Panc1 (cell line): ENCODE results near the gene MADD.

ENCODE experiments used
- CTCF ChIP-seq: fragments of 450-650 bp; IDR thresholded peaks from 2 replicates; pipeline ENCODE4 v1.5.1; 2017; ENCODE audit warnings: mild to moderate bottlenecking
- POLR2AphosphoS5 ChIP-seq: IDR thresholded peaks from 2 replicates; pipeline ENCODE4 v1.6.1; 2012; ENCODE audit warnings: mild to moderate bottlenecking, low read depth, low read length, moderate library complexity
- SIN3A ChIP-seq: IDR thresholded peaks from 2 replicates; pipeline ENCODE4 v1.6.1; 2012; ENCODE audit warnings: low read depth, mild to moderate bottlenecking, low read length, moderate library complexity, borderline replicate concordance; ENCODE audit not compliant: insufficient read depth

- TF ChIP-seq CTCF (no peak), SIN3A (no peak), POLR2AphosphoS5 (no peak)
Measured at GRCh38 chr11:47376525-47377371, 106.8 kb downstream of the MADD start.
